ENCODE measurements around the gene PACRG.

DNA sequence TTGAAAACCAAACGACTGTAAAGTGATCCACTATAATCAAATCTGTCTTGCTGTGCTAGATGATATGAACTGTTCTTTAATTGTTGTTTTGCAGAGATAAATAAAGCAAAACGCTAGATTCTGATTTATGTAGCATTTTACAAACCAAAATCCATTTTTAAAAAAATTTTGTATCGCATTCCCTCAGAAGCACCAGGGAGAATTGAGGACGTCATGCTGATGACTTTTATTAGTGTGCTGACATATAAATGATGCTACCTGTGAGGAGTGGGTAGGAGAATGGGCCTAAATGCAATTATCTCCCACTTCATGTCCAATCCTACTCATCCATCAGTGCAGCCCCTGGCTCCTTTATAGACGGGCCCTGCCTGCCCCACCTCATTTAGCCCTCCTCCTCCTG lies 282.4 kb downstream of the PACRG start:
- TF ChIP-seq POLR2A (IDR thresholded peaks at IDR 0.05; ENCODE audit: extremely low read depth, insufficient read length): no peak
- TF ChIP-seq, protein P1, sequence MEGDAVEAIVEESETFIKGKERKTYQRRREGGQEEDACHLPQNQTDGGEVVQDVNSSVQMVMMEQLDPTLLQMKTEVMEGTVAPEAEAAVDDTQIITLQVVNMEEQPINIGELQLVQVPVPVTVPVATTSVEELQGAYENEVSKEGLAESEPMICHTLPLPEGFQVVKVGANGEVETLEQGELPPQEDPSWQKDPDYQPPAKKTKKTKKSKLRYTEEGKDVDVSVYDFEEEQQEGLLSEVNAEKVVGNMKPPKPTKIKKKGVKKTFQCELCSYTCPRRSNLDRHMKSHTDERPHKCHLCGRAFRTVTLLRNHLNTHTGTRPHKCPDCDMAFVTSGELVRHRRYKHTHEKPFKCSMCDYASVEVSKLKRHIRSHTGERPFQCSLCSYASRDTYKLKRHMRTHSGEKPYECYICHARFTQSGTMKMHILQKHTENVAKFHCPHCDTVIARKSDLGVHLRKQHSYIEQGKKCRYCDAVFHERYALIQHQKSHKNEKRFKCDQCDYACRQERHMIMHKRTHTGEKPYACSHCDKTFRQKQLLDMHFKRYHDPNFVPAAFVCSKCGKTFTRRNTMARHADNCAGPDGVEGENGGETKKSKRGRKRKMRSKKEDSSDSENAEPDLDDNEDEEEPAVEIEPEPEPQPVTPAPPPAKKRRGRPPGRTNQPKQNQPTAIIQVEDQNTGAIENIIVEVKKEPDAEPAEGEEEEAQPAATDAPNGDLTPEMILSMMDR (IDR thresholded peaks at IDR 0.05; ENCODE audit: low read depth, low read length): no peak

Data from NB4 (cell line).